ENCODE results near the gene HTR7. TPM values are rescaled to one million over a fixed set of nuclear protein-coding genes. Genes with fewer than 3 reads are reported as not detected.
"Not testable (repeated sequence)": the region's sequence is repeated elsewhere in the genome, so short reads cannot be mapped to it uniquely, and the experiment has no call there.

HTR7 gene
- total and polyA plus RNA-seq, 7 donors = 0.31 to 1.4 (median 0.75) TPM; not detected in 1

GRCh38 chr10:90884431-90884830, 26.6 kb upstream of the HTR7 start:
- H3K4me3 ChIP-seq = no peak overlapping the region
- H3K4me1 ChIP-seq = peaks cover 0 to 11% (median 9%) of the 10 kb centered on the region in 4 donors
- H3K9me3 ChIP-seq = no peaks in the 10 kb centered on the region
- no peak overlapping the region for H3K27ac ChIP-seq
- 83 to 89% methylated on average over 3 of the region's 3 CpGs for WGBS, 2 donors
- H3K36me3 ChIP-seq = peaks cover 0 to 76% (median 23%) of the 10 kb centered on the region in 4 donors
- intact Hi-C loops (cut with DNase I) = no loop called here
- no peak for DNase-seq
- TF ChIP-seq CTCF (IDR thresholded peaks at IDR 0.05) (no peak), EP300 (IDR thresholded peaks at IDR 0.05) (no peak), POLR2AphosphoS5 (IDR thresholded peaks at IDR 0.05) (no peak), POLR2A (IDR thresholded peaks at IDR 0.05) (no peak)
- no peaks in the 10 kb centered on the region for H3K27me3 ChIP-seq

- H3K27me3 ChIP-seq; H3K4me3 ChIP-seq; H3K9me3 ChIP-seq; DNase-seq; intact Hi-C loops (cut with DNase I); H3K4me1 ChIP-seq; H3K27ac ChIP-seq: not testable (repeated sequence)
- peak in 3 of 4 experiments; percentile 9 to 55 (median 45) for TF ChIP-seq CTCF (IDR thresholded peaks at IDR 0.05)
- 69 to 74% methylated on average over 8 of the region's 8 CpGs for WGBS, 2 donors
- peaks cover 0 to 74% (median 7%) of the 10 kb centered on the region in 4 donors for H3K36me3 ChIP-seq
These were observed 22.4 kb upstream of the HTR7 start for GRCh38 chr10:90880059-90880719.

- TF ChIP-seq POLR2A (IDR thresholded peaks at IDR 0.05) (no peak), CTCF (IDR thresholded peaks at IDR 0.05) (no peak), EP300 (IDR thresholded peaks at IDR 0.05) (no peak)
- Histone ChIP-seq H3K9me3 (no peaks in the 10 kb centered on the region), H3K4me1 (peaks cover 0 to under 1% (median 0%) of the 10 kb centered on the region in 4 donors), H3K36me3 (peaks cover 0 to 71% (median 7%) of the 10 kb centered on the region in 4 donors), H3K27me3 (no peaks in the 10 kb centered on the region), H3K4me3 (no peak overlapping the region), H3K27ac (no peak overlapping the region)
- intact Hi-C loops (cut with DNase I) = no loop called here
- no peak for DNase-seq
- WGBS, 2 donors = 90 to 91% methylated on average over 2 of the region's 2 CpGs
These were observed 21.2 kb upstream of the HTR7 start for GRCh38 chr10:90879062-90879461.

GRCh38 chr10:90872648-90873020, 14.8 kb upstream of the HTR7 start:
- no peak for DNase-seq
- WGBS, 2 donors = 15 to 32% methylated on average over 8 of the region's 8 CpGs
- intact Hi-C loops (cut with DNase I) = loop anchor here (5.0 kb wide), 2 partner anchors 120 to 1080 kb away; no protein-coding TSS in a partner anchor
- Histone ChIP-seq H3K4me1 (peaks cover 0 to 16% (median 14%) of the 10 kb centered on the region in 4 donors), H3K27me3 (no peaks in the 10 kb centered on the region), H3K36me3 (peaks cover 0 to 27% (median 7%) of the 10 kb centered on the region in 4 donors), H3K27ac (peak overlapping the region in 1 of 4 donors; percentile 67), H3K4me3 (peak overlapping the region; percentile 66 to 74 (median 72)), H3K9me3 (peaks cover 0 to 4% (median 0%) of the 10 kb centered on the region in 4 donors)
- no peak for TF ChIP-seq CTCF (IDR thresholded peaks at IDR 0.05)
- no peak for TF ChIP-seq EP300 (IDR thresholded peaks at IDR 0.05)
- TF ChIP-seq POLR2AphosphoS5 (IDR thresholded peaks at IDR 0.05) = no peak
- TF ChIP-seq POLR2A (IDR thresholded peaks at IDR 0.05) = no peak
